ENCODE measurements around the gene SYT1. TPM values are rescaled to one million over a fixed set of nuclear protein-coding genes. Genes with fewer than 3 reads are reported as not detected.

The SYT1 gene
- total RNA-seq, 1 donor from 2014 or later: 2.1 TPM

DNA sequence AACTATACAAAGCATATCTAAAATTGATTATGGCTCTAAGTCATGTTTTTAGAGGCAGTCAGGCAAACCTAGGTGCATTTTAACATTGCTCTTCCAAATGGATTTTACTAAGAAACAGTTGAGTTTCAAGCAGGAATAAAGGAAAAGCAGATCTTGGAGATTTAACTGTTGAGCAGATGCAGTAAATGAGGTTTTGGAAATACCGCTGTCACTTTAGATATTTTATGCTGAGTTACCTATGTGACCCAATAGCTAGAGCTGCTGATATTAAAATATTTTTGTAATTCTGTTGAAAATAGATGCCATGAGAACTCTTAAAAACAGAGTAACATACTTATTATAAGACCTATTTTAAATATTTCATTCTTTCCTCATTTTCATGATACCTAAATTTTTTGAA, 181.4 kb downstream of the SYT1 start:
- H3K27me3 ChIP-seq (ENCODE audit: control insufficient read depth in 3 of 3, insufficient read depth in 3 of 3, low read length in 3 of 3): no peaks in the 10 kb centered on the region
- no peaks in the 10 kb centered on the region for H3K36me3 ChIP-seq (ENCODE audit: control insufficient read depth in 3 of 3, insufficient read depth in 3 of 3, low read length in 3 of 3)
- H3K9ac ChIP-seq (ENCODE audit: low read depth in 1 of 3, low read length in 3 of 3): no peak overlapping the region
- no peak overlapping the region for H3K27ac ChIP-seq (ENCODE audit: low read depth, low read length)
- H3K9me3 ChIP-seq (ENCODE audit: control insufficient read depth in 3 of 3, low read length in 3 of 3): no peaks in the 10 kb centered on the region
- no peak overlapping the region for H3K4me3 ChIP-seq (ENCODE audit: low read length in 3 of 3)
- H3K4me1 ChIP-seq (ENCODE audit: control insufficient read depth in 3 of 3, insufficient read depth in 3 of 3, low read length in 3 of 3): no peaks in the 10 kb centered on the region

DNA sequence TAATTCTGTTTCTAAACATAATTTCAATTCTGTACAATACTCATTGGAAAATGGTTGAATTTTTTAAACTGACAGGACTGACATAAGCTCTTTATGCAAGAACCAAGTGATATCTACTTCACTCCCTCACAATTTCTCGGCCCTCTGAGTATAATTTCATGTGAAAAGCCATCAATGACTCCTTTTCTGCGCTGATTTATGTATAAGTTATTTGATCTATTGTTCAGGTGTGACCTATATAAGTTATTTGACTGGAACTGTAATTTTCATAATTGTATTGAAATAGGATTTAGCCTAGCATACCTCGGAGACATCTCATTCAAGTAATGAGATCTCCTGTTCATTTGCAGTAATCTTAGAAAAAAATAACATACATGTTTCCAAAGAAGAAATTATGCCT, 184.4 kb downstream of the SYT1 start:
- Histone ChIP-seq H3K4me3 (ENCODE audit: low read length in 3 of 3) (no peak overlapping the region), H3K9me3 (ENCODE audit: control insufficient read depth in 3 of 3, low read length in 3 of 3) (no peaks in the 10 kb centered on the region), H3K4me1 (ENCODE audit: control insufficient read depth in 3 of 3, insufficient read depth in 3 of 3, low read length in 3 of 3) (no peaks in the 10 kb centered on the region), H3K27ac (ENCODE audit: low read depth, low read length) (no peak overlapping the region), H3K9ac (ENCODE audit: low read depth in 1 of 3, low read length in 3 of 3) (no peak overlapping the region), H3K27me3 (ENCODE audit: control insufficient read depth in 3 of 3, insufficient read depth in 3 of 3, low read length in 3 of 3) (no peaks in the 10 kb centered on the region), H3K36me3 (ENCODE audit: control insufficient read depth in 3 of 3, insufficient read depth in 3 of 3, low read length in 3 of 3) (no peaks in the 10 kb centered on the region)

DNA sequence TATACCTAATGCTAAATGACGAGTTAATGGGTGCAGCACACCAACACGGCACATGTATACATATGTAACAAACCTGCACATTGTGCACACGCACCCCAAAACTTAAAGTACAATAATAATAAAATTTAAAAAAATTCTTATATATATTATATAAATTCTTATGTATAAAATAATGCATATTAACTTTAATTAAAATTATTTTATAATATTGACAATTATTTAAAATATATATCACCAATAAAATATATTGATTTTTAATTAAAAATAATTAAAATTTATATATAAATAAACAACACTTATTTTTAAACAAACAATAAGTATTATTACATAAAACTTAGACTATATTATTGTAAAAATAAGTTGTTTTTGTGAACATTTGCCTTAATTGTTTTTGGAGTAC, 188.8 kb downstream of the SYT1 start:
- Histone ChIP-seq H3K36me3 (ENCODE audit: control insufficient read depth in 3 of 3, insufficient read depth in 3 of 3, low read length in 3 of 3) (no peaks in the 10 kb centered on the region), H3K27ac (ENCODE audit: low read depth, low read length) (no peak overlapping the region), H3K4me1 (ENCODE audit: control insufficient read depth in 3 of 3, insufficient read depth in 3 of 3, low read length in 3 of 3) (no peaks in the 10 kb centered on the region), H3K9me3 (ENCODE audit: control insufficient read depth in 3 of 3, low read length in 3 of 3) (no peaks in the 10 kb centered on the region), H3K27me3 (ENCODE audit: control insufficient read depth in 3 of 3, insufficient read depth in 3 of 3, low read length in 3 of 3) (no peaks in the 10 kb centered on the region), H3K4me3 (ENCODE audit: low read length in 3 of 3) (no peak overlapping the region), H3K9ac (ENCODE audit: low read depth in 1 of 3, low read length in 3 of 3) (no peak overlapping the region)

DNA sequence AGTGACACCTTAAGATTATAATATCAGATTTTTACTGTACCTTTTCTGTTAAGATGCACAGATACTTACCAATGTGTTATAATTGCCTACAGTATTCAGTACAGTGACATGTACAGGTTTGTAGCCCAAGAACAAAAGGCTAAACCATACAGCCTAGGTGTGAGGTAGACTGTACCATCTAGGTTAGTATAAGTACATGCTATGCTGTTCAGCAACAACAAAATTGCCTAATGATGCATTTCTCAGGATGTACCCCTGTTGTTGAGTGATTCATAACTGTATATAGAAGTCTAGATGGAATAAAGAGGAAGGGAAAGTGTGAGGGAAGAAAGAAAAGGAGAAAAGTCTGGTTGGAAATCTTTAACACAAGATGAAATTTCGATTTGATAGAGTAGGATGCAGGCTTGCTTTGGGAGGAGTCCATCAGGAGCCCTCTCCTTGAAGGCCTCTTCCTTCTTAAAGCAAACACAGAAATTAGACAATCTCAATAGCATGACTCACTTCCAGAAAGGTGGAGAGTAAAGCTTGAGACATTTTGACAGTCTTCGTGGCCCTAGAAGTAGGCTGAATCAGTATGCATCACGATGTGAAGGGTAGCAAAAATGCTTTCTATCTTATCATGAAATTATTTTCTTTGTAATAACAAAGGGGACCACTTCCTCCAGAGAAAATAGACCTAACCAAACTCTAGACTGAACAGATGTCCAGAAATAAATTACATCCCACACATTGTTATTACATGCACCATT, 191.5 kb downstream of the SYT1 start:
- Histone ChIP-seq H3K27ac (ENCODE audit: low read depth, low read length) (no peak overlapping the region), H3K4me3 (ENCODE audit: low read length in 3 of 3) (no peak overlapping the region), H3K27me3 (ENCODE audit: control insufficient read depth in 3 of 3, insufficient read depth in 3 of 3, low read length in 3 of 3) (no peaks in the 10 kb centered on the region), H3K9me3 (ENCODE audit: control insufficient read depth in 3 of 3, low read length in 3 of 3) (no peaks in the 10 kb centered on the region), H3K36me3 (ENCODE audit: control insufficient read depth in 3 of 3, insufficient read depth in 3 of 3, low read length in 3 of 3) (no peaks in the 10 kb centered on the region), H3K4me1 (ENCODE audit: control insufficient read depth in 3 of 3, insufficient read depth in 3 of 3, low read length in 3 of 3) (no peaks in the 10 kb centered on the region), H3K9ac (ENCODE audit: low read depth in 1 of 3, low read length in 3 of 3) (no peak overlapping the region)

DNA sequence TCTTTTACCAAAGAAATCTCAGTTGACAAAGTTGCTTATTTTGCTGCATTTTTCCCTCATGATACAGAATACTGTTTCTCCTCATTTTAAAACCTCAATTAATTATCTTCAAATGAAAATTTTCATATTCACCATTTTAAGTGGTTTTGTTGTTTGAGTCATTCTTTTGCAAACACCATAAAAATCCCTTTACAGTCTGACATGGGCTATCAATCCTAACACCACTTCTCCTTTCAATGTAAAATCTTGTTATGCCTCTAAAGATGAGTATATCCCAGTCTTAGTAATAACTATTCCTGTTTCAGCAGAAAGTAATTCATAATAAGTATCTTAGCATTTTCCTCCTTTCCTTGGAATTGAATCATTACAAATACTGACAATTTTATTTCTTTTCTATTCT, 192.2 kb downstream of the SYT1 start:
- Histone ChIP-seq H3K9ac (ENCODE audit: low read depth in 1 of 3, low read length in 3 of 3) (no peak overlapping the region), H3K27me3 (ENCODE audit: control insufficient read depth in 3 of 3, insufficient read depth in 3 of 3, low read length in 3 of 3) (no peaks in the 10 kb centered on the region), H3K4me1 (ENCODE audit: control insufficient read depth in 3 of 3, insufficient read depth in 3 of 3, low read length in 3 of 3) (no peaks in the 10 kb centered on the region)

DNA sequence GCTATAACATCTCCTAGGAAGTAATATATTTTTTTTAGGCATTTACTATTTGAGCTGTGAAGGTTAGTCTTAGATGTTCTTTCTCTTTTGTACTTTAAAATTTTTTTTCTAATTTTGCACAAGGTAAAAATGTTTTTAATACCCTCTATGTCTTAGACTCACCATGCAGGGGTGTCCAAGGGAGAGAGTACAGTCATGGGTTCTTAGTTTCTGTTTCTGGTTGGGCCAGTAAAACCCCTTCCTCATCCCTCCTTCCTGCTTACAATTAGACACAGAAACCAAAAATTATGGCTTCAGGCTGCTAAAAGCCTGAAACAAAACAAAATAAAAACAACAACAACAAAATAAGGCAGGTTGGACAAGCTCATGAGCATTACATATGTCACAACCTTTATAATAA, 193.0 kb downstream of the SYT1 start:
- Histone ChIP-seq H3K4me3 (ENCODE audit: low read length in 3 of 3) (no peak overlapping the region), H3K27me3 (ENCODE audit: control insufficient read depth in 3 of 3, insufficient read depth in 3 of 3, low read length in 3 of 3) (no peaks in the 10 kb centered on the region), H3K9me3 (ENCODE audit: control insufficient read depth in 3 of 3, low read length in 3 of 3) (no peaks in the 10 kb centered on the region), H3K9ac (ENCODE audit: low read depth in 1 of 3, low read length in 3 of 3) (no peak overlapping the region), H3K4me1 (ENCODE audit: control insufficient read depth in 3 of 3, insufficient read depth in 3 of 3, low read length in 3 of 3) (no peaks in the 10 kb centered on the region), H3K36me3 (ENCODE audit: control insufficient read depth in 3 of 3, insufficient read depth in 3 of 3, low read length in 3 of 3) (no peaks in the 10 kb centered on the region), H3K27ac (ENCODE audit: low read depth, low read length) (no peak overlapping the region)

More for the DNA sequence above, 192.2 kb downstream of the SYT1 start:
- Histone ChIP-seq H3K36me3 (ENCODE audit: control insufficient read depth in 3 of 3, insufficient read depth in 3 of 3, low read length in 3 of 3) (no peaks in the 10 kb centered on the region), H3K9me3 (ENCODE audit: control insufficient read depth in 3 of 3, low read length in 3 of 3) (no peaks in the 10 kb centered on the region), H3K27ac (ENCODE audit: low read depth, low read length) (no peak overlapping the region), H3K4me3 (ENCODE audit: low read length in 3 of 3) (no peak overlapping the region)

DNA sequence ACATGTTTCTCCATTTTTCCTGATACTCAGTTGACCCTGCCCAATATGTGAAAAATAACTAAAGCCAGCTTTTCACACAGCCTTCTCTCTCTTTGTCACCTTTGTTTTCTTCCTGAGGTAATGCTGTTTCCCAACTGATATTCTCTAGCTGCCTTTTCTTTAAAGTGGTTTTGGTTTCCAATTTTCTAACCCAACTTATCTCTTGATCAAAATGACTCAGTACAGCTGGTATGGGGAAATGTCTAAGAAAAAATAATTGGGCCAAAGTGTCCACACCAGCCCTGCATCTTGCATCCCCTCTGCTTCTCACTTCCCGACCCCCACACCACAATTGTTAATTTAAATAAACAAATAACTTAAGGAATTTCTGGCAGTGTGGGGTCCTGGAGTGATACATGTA, 193.8 kb downstream of the SYT1 start:
- no peak overlapping the region for H3K4me3 ChIP-seq (ENCODE audit: low read length in 3 of 3)
- H3K36me3 ChIP-seq (ENCODE audit: control insufficient read depth in 3 of 3, insufficient read depth in 3 of 3, low read length in 3 of 3): no peaks in the 10 kb centered on the region
- no peaks in the 10 kb centered on the region for H3K27me3 ChIP-seq (ENCODE audit: control insufficient read depth in 3 of 3, insufficient read depth in 3 of 3, low read length in 3 of 3)
- H3K27ac ChIP-seq (ENCODE audit: low read depth, low read length): no peak overlapping the region
- no peaks in the 10 kb centered on the region for H3K4me1 ChIP-seq (ENCODE audit: control insufficient read depth in 3 of 3, insufficient read depth in 3 of 3, low read length in 3 of 3)
- no peaks in the 10 kb centered on the region for H3K9me3 ChIP-seq (ENCODE audit: control insufficient read depth in 3 of 3, low read length in 3 of 3)
- no peak overlapping the region for H3K9ac ChIP-seq (ENCODE audit: low read depth in 1 of 3, low read length in 3 of 3)

DNA sequence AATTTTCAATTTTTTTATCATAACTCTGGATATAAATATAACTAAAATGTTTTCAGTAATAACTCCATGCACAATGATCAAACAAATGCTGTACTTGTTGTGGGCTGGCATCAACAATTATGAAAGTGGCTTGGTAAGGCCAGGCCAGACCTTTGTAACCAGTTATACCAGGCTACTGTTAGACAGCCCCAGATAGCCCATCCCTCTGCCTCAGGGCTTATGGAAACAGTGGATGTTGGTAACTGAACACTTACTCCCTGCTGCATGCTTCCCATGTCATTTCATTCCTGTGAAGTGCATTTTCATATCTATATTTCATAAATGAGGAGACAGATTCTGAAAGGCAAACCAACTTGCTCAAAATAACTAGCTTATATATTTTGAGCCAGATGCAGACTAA, 195.0 kb downstream of the SYT1 start:
- H3K4me3 ChIP-seq (ENCODE audit: low read length in 3 of 3): no peak overlapping the region
- H3K27me3 ChIP-seq (ENCODE audit: control insufficient read depth in 3 of 3, insufficient read depth in 3 of 3, low read length in 3 of 3): no peaks in the 10 kb centered on the region
- H3K4me1 ChIP-seq (ENCODE audit: control insufficient read depth in 3 of 3, insufficient read depth in 3 of 3, low read length in 3 of 3): no peaks in the 10 kb centered on the region
- no peak overlapping the region for H3K9ac ChIP-seq (ENCODE audit: low read depth in 1 of 3, low read length in 3 of 3)
- H3K9me3 ChIP-seq (ENCODE audit: control insufficient read depth in 3 of 3, low read length in 3 of 3): no peaks in the 10 kb centered on the region
- H3K27ac ChIP-seq (ENCODE audit: low read depth, low read length): no peak overlapping the region
- no peaks in the 10 kb centered on the region for H3K36me3 ChIP-seq (ENCODE audit: control insufficient read depth in 3 of 3, insufficient read depth in 3 of 3, low read length in 3 of 3)

DNA sequence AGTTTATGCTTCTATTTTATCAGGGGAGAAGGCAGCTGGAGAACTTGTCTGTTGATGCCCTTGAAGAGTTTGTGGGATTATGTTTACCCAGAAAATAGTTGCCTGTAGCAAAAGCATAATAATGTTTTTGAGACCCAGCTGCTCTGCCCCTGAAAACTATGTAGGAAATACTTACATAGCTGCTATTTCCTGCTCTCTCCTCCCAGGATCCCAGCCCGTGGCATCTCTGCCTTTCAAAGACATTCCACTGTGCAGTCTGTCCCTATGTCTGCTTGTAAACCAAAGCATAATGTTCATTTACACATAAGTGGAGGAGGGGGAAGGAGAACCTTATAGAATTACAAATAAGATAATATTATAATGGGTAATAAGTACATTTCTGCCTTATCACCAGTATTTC, 198.7 kb downstream of the SYT1 start:
- H3K4me1 ChIP-seq (ENCODE audit: control insufficient read depth in 3 of 3, insufficient read depth in 3 of 3, low read length in 3 of 3): no peaks in the 10 kb centered on the region
- H3K27ac ChIP-seq (ENCODE audit: low read depth, low read length): no peak overlapping the region
- H3K9me3 ChIP-seq (ENCODE audit: control insufficient read depth in 3 of 3, low read length in 3 of 3): no peaks in the 10 kb centered on the region
- no peak overlapping the region for H3K9ac ChIP-seq (ENCODE audit: low read depth in 1 of 3, low read length in 3 of 3)
- H3K36me3 ChIP-seq (ENCODE audit: control insufficient read depth in 3 of 3, insufficient read depth in 3 of 3, low read length in 3 of 3): no peaks in the 10 kb centered on the region
- H3K4me3 ChIP-seq (ENCODE audit: low read length in 3 of 3): no peak overlapping the region
- H3K27me3 ChIP-seq (ENCODE audit: control insufficient read depth in 3 of 3, insufficient read depth in 3 of 3, low read length in 3 of 3): no peaks in the 10 kb centered on the region

DNA sequence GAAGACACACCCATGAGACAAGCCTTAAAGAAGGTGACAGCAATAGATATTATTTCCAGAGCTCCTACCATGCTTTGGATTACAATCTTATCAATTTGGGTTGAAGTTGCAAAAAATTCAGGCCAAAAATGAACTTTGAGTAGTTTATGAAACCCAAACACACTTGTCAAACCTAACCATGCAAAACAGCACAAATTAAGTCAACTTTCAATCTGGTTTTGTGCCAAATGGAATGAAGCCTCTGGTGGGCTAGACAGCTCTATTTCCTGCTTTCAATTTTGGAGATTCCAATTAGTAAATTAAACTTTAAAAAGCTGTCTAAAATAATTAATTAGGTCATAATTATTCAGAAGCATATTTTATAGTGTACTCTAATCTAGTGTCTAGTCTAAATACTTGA, 203.4 kb downstream of the SYT1 start:
- Histone ChIP-seq H3K27me3 (ENCODE audit: control insufficient read depth in 3 of 3, insufficient read depth in 3 of 3, low read length in 3 of 3) (no peaks in the 10 kb centered on the region), H3K9me3 (ENCODE audit: control insufficient read depth in 3 of 3, low read length in 3 of 3) (no peaks in the 10 kb centered on the region), H3K36me3 (ENCODE audit: control insufficient read depth in 3 of 3, insufficient read depth in 3 of 3, low read length in 3 of 3) (no peaks in the 10 kb centered on the region), H3K4me3 (ENCODE audit: low read length in 3 of 3) (no peak overlapping the region), H3K4me1 (ENCODE audit: control insufficient read depth in 3 of 3, insufficient read depth in 3 of 3, low read length in 3 of 3) (no peaks in the 10 kb centered on the region), H3K9ac (ENCODE audit: low read depth in 1 of 3, low read length in 3 of 3) (no peak overlapping the region), H3K27ac (ENCODE audit: low read depth, low read length) (no peak overlapping the region)
